DMS 273 (cell line): ENCODE data around the gene MTHFD1L.

ENCODE experiments used
- DNase-seq: peaks from one replicate; lab custom pipeline; 2025; ENCODE audit not compliant: unreplicated experiment; lab: John Stamatoyannopoulos, UW

Gene MTHFD1L

GRCh38 chr6:150931405-150931804 lies 65.9 kb downstream of the MTHFD1L start:
- DNase-seq = no peak

DNA sequence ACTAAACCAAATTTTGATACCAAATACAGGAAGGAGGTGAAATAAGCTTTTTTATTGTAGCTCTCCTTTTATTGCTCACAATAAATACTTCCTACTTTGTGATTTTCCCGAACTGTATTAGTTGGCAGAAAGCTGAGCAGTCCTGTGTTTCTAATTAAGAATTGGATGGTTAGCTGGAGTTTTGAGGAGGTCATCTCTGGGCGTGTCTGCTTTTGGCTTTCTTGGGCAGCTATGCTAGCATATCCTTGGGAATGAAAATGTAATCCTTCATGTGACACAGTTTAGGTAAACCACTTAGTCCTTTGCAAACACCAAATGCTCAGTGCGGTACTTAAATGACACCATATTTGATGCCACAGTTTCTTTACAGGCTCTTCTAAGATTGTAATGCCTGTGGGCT lies 67.5 kb downstream of the MTHFD1L start:
- no peak for DNase-seq

- DNase-seq = no peak
Observed at GRCh38 chr6:150934380-150934779, 68.9 kb downstream of the MTHFD1L start.

DNA sequence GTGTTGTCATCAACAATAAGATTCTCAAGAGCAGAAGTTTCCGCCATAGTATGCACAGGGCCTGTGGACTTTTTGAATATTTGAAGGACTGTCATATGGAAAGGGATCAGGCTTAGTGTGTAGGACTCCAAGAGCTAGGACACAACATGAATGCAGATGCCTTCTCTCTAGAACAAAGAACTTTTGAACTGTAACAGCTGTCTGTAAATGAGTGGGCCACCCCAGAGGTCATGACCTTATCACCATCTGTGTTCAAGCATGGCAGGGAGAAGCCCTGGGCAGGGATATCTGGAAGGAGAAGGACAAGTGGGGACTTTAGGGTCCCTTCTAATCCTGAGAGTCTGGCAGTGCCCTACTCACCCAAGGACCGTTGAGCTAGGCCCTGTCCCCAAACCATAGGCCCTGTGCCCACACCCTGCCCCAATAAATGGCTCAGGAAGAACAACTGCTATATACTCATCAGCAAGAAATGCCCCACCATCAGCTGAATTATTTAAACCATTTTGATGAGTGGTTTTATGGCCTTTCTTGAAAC lies 70.6 kb downstream of the MTHFD1L start:
- DNase-seq = peak; percentile 6

DNA sequence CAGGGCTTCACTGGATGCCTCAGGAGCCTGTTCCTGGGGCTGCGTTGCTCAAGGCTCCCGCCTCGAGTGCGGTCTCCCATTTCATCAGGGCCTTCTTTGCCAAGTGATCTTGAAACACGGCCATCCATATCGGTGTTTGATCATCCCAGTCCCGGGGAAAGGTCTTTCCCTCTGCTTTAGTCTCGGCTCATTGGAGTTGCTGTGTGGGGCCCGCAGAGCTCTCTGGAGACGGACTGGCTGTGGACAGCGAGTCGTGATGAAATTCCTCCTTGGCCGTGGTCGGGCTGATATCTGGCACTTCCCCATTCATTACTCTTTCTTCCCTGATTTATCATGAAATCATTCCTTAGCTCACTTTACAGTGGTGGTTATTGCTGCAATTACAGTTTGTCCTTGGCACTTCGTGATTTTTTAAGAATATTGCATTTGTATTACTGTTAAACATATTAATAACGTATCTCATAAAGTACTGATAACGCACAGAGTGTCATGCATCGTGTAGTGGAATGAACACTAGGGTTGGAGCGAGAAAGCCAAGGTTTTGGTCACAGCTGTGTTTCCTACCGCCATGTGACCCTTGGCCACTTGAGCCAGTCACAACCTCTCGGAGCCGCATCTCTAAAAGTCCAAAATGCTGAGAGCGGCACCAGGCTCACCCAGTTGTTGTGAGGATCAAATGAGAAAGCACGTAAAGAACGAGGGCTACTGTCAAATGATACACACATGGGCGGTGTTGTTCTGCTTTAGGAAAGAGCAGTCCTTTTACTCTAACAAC lies 71.8 kb downstream of the MTHFD1L start:
- DNase-seq = no peak

DNA sequence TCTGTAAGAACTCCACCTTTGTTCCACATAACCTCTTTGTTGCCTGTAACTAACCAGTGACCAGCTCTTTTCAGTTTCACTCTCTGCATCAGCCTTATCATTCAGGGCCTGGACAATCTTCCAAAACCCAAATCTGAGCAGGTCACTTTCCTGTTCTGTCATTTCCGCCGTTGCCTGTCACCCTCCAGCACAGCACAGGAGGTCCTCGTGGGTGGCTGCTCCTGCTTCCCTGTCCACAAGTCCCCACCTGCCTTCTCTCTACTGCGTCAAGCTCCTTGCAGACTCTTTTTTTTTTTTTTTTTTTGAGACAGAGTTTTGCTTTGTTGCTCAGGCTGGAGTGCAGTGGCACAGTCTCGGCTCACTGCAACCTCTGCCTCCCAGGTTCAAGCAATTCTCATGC lies 73.9 kb downstream of the MTHFD1L start:
- DNase-seq = no peak

GRCh38 chr6:150940941-150941340 lies 75.4 kb downstream of the MTHFD1L start:
- DNase-seq = no peak

DNA sequence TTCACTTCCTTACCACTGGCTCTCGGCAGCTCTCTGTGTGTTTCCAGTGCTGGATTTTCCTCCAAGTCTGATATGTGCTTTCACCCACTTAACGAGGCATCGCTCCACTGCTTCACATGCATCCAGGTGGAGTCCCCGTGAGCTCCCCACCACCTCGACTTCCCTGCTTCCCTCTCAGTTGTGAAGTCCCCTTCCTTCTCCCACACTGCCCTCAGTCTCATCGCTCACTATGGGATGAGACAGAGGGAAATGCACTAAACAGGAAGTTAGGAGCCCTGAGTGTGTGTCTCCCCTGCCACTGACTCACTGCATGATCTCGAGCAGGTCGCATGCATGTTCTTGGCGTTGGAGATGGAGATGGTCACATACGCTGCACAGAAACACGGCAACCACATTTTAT lies 84.0 kb downstream of the MTHFD1L start:
- DNase-seq = no peak

DNA sequence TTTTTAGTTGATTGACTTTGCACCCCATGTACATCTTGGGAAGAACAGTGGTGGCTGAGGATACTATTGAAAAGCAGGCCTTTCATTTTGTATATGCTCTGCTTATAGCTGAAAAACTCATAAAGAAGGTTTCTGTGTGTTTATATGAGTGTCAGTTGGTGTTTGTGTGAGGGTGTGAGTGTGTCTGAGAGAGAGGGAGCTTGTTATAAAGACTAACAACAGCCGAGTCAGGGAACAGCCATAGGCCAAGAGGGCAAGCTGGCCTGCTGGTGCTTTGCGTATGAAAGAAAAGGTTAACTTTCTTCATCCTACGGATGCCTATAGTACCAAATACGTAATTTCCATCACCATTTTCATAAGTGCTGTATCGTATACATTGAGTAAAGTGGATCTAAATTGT lies 88.3 kb downstream of the MTHFD1L start:
- DNase-seq = no peak

DNA sequence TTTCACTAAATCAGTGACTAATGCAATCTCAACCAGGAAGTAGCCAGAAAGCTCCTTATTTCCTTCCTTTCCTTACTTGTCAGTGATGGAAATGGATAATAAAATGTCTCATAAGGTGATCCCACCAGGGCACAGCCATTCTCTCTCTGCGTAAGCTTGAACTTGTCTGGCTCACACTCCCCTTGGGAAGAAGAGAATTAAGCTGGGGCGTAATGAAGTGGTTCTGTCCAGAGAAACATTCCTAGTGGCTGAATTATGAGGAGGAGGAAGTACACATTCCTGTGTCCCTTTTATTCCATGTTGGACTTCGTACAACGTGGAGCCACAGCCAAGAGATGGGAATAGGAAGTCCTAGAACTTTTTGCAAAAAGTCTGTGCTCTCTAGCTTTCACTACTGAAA lies 93.7 kb downstream of the MTHFD1L start:
- no peak for DNase-seq

- no peak for DNase-seq
Observed at GRCh38 chr6:150962436-150962835, 96.9 kb downstream of the MTHFD1L start.

DNA sequence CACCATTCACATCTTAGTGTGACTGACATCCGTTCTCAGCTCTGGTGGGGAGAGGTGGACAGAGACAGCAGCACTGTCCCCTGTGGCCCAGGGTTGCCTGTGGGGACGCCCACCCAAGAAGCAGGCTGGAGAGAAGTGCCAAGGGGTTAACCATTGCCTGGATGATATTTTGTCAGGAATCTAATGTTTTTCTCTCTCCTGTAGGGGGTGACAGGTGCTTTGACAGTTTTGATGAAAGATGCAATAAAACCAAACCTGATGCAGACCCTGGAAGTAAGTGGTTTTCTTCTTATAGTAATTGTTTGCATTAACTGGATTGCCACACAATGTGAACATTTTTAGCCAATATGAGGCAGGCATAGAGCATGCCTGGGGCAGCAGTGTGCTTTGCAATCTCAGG lies 99.3 kb downstream of the MTHFD1L start:
- DNase-seq = no peak

GRCh38 chr6:150966786-150967185 lies 101.3 kb downstream of the MTHFD1L start:
- no peak for DNase-seq

- no peak for DNase-seq
Observed at GRCh38 chr6:150967381-150967780, 101.9 kb downstream of the MTHFD1L start.

DNA sequence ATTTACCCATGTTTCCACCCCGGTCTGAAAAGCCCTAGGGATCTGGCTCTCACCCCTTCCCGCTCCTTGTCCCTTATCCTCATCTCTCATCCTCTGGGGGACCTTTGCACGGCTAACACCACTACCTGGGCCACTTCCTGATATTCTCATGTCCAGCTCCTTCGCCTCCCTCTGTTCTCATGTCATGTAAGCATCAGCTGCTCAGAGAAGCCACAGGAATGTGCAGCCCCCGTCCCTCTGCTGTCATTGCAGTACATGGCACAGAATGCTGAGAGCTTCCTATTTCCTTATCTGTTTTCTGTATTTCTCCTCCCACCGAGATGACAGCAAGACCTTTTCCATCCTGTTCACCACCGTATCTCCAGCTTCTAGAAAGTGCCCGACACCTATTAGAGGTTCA lies 102.4 kb downstream of the MTHFD1L start:
- no peak for DNase-seq

- no peak for DNase-seq
Observed at GRCh38 chr6:150969901-150970300, 104.4 kb downstream of the MTHFD1L start.

GRCh38 chr6:150971219-150971618 lies 105.7 kb downstream of the MTHFD1L start:
- no peak for DNase-seq

DNA sequence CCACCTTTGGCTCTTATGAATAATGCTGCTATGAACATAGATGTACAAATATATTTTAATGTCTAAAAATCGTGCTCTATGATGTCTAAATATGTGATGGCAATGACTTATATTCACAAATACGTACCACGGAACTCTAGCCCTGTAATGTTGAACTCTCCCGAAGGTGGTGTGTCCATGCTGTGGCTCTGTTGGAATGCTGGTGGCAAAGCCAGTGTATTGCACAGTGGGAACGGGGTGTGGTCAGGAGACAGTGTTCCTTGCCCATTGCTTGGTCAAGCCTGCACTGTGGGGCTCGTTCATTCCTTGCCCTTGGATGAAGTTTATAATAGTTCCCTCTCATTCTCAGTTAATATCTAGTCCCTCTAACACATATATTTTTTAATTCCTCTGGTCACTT lies 109.6 kb downstream of the MTHFD1L start:
- no peak for DNase-seq

DNA sequence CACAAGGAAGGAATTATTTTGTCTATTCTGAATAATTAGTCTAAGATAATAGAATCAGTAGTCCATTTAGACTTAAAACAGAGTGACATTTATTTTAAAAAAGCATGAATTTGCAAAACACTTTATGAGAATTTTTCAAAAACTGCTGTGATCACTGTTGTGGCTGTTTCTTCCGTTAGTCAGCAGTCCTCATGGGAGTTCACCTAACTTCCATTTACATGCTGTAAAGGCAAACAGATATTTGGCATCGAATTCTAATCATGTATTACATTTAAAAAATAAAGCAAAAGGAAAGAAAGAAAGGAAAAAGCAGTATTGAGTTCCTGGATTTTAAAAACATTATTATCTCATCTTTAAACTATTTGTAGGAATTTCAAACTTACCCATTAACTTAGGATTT lies 111.8 kb downstream of the MTHFD1L start:
- no peak for DNase-seq

GRCh38 chr6:150978624-150979023 lies 113.1 kb downstream of the MTHFD1L start:
- no peak for DNase-seq

DNA sequence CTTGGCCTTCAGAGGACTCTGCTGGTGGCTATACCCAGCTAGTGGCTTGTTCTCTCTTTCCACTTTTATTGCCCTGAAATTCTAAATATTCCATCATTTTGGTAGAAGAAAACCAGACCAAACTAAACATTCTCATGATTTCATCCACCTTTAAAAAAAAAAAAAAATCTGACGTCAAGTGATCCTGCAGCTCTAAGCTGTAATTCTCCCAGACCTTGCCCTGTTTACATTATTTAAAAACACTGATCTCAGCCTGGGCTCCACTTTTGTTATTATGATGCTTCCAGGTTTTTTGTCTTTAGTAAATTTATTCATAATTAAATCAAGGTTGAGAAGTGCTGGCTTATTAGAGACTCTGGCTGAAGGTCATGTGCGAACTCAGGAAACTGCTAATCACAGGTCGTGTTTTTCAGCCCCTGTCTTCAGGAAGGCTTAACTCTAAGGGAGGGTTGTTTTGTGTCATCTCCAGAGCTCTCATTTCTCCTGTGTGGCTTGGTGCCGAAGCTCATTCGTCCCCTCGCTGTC lies 114.4 kb downstream of the MTHFD1L start:
- no peak for DNase-seq

GRCh38 chr6:150981095-150981494 lies 115.6 kb downstream of the MTHFD1L start:
- DNase-seq = no peak

DNA sequence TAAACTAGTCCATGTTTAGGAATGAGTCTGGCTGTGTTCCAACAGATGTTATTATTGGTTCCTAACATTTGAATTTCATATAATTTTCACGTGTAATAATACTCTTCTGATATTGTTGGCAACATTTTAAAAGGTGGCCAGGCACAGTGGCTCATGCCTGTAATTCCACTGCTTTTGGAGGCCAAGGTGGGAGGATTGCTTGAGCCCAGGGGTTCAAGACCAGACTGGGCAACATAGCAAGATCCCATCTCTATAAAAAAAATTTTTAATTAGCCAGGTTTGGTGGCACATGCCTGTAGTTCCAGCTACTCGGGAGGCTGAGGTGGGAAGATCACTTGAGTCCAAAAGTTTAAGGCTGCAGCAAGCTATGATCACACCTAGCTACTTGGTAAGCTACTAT lies 116.2 kb downstream of the MTHFD1L start:
- DNase-seq = no peak
